ENCODE measurements around the gene IGFBP5.

The IGFBP5 gene

GRCh38 chr2:216651351-216651881 is 43.9 kb downstream of the IGFBP5 start:
- H3K4me3 ChIP-seq (ENCODE audit: low read length): no peak overlapping the region
- peaks cover 41% of the 10 kb centered on the region for H3K4me1 ChIP-seq (ENCODE audit: control insufficient read depth, insufficient read depth, low read length)
- no peak overlapping the region for H3K9ac ChIP-seq (ENCODE audit: low read length)
- DNase-seq (ENCODE audit: low read depth): peak; percentile 95
- no peaks in the 10 kb centered on the region for H3K36me3 ChIP-seq (ENCODE audit: control insufficient read depth, insufficient read depth, low read length, severe bottlenecking)
- no peaks in the 10 kb centered on the region for H3K9me3 ChIP-seq (ENCODE audit: control insufficient read depth, low read length)
- no peaks in the 10 kb centered on the region for H3K27me3 ChIP-seq (replicated peaks; ENCODE audit: control insufficient read depth, insufficient read depth, low read length)

- no peaks in the 10 kb centered on the region for H3K27me3 ChIP-seq (replicated peaks; ENCODE audit: control insufficient read depth, insufficient read depth, low read length)
- DNase-seq (ENCODE audit: low read depth): no peak
- no peak overlapping the region for H3K9ac ChIP-seq (ENCODE audit: low read length)
- no peak overlapping the region for H3K4me3 ChIP-seq (ENCODE audit: low read length)
- peaks cover 41% of the 10 kb centered on the region for H3K4me1 ChIP-seq (ENCODE audit: control insufficient read depth, insufficient read depth, low read length)
- no peaks in the 10 kb centered on the region for H3K9me3 ChIP-seq (ENCODE audit: control insufficient read depth, low read length)
- H3K36me3 ChIP-seq (ENCODE audit: control insufficient read depth, insufficient read depth, low read length, severe bottlenecking): no peaks in the 10 kb centered on the region
Observed at GRCh38 chr2:216650626-216651257, 44.6 kb downstream of the IGFBP5 start.

- Histone ChIP-seq H3K4me3 (ENCODE audit: low read length) (no peak overlapping the region), H3K9ac (ENCODE audit: low read length) (no peak overlapping the region), H3K4me1 (ENCODE audit: control insufficient read depth, insufficient read depth, low read length) (peaks cover 39% of the 10 kb centered on the region), H3K9me3 (ENCODE audit: control insufficient read depth, low read length) (no peaks in the 10 kb centered on the region), H3K27me3 (replicated peaks; ENCODE audit: control insufficient read depth, insufficient read depth, low read length) (no peaks in the 10 kb centered on the region), H3K36me3 (ENCODE audit: control insufficient read depth, insufficient read depth, low read length, severe bottlenecking) (no peaks in the 10 kb centered on the region)
- no peak for DNase-seq (ENCODE audit: low read depth)
Observed at GRCh38 chr2:216649574-216649973, 45.8 kb downstream of the IGFBP5 start.

- Histone ChIP-seq H3K27me3 (replicated peaks; ENCODE audit: control insufficient read depth, insufficient read depth, low read length) (peaks cover 3% of the 10 kb centered on the region), H3K36me3 (ENCODE audit: control insufficient read depth, insufficient read depth, low read length, severe bottlenecking) (no peaks in the 10 kb centered on the region), H3K4me1 (ENCODE audit: control insufficient read depth, insufficient read depth, low read length) (peaks cover 32% of the 10 kb centered on the region), H3K9me3 (ENCODE audit: control insufficient read depth, low read length) (no peaks in the 10 kb centered on the region), H3K9ac (ENCODE audit: low read length) (no peak overlapping the region), H3K4me3 (ENCODE audit: low read length) (no peak overlapping the region)
- peak; percentile 69 for DNase-seq (ENCODE audit: low read depth)
Observed at GRCh38 chr2:216648105-216648504, 47.2 kb downstream of the IGFBP5 start.

- peaks cover 10% of the 10 kb centered on the region for H3K27me3 ChIP-seq (replicated peaks; ENCODE audit: control insufficient read depth, insufficient read depth, low read length)
- no peaks in the 10 kb centered on the region for H3K36me3 ChIP-seq (ENCODE audit: control insufficient read depth, insufficient read depth, low read length, severe bottlenecking)
- no peak overlapping the region for H3K4me3 ChIP-seq (ENCODE audit: low read length)
- DNase-seq (ENCODE audit: low read depth): no peak
- no peak overlapping the region for H3K9ac ChIP-seq (ENCODE audit: low read length)
- H3K4me1 ChIP-seq (ENCODE audit: control insufficient read depth, insufficient read depth, low read length): peaks cover 16% of the 10 kb centered on the region
- no peaks in the 10 kb centered on the region for H3K9me3 ChIP-seq (ENCODE audit: control insufficient read depth, low read length)
Observed at GRCh38 chr2:216646116-216646515, 49.2 kb downstream of the IGFBP5 start.

GRCh38 chr2:216645636-216645950 is 49.8 kb downstream of the IGFBP5 start:
- DNase-seq (ENCODE audit: low read depth): no peak
- Histone ChIP-seq H3K9ac (ENCODE audit: low read length) (no peak overlapping the region), H3K27me3 (replicated peaks; ENCODE audit: control insufficient read depth, insufficient read depth, low read length) (peaks cover 15% of the 10 kb centered on the region), H3K4me1 (ENCODE audit: control insufficient read depth, insufficient read depth, low read length) (peaks cover 10% of the 10 kb centered on the region), H3K4me3 (ENCODE audit: low read length) (no peak overlapping the region), H3K9me3 (ENCODE audit: control insufficient read depth, low read length) (no peaks in the 10 kb centered on the region), H3K36me3 (ENCODE audit: control insufficient read depth, insufficient read depth, low read length, severe bottlenecking) (no peaks in the 10 kb centered on the region)

GRCh38 chr2:216644842-216645635 is 50.3 kb downstream of the IGFBP5 start:
- Histone ChIP-seq H3K36me3 (ENCODE audit: control insufficient read depth, insufficient read depth, low read length, severe bottlenecking) (no peaks in the 10 kb centered on the region), H3K4me3 (ENCODE audit: low read length) (no peak overlapping the region), H3K4me1 (ENCODE audit: control insufficient read depth, insufficient read depth, low read length) (peaks cover 10% of the 10 kb centered on the region), H3K9ac (ENCODE audit: low read length) (no peak overlapping the region), H3K27me3 (replicated peaks; ENCODE audit: control insufficient read depth, insufficient read depth, low read length) (peaks cover 21% of the 10 kb centered on the region), H3K9me3 (ENCODE audit: control insufficient read depth, low read length) (no peaks in the 10 kb centered on the region)
- no peak for DNase-seq (ENCODE audit: low read depth)

- no peak overlapping the region for H3K9ac ChIP-seq (ENCODE audit: low read length)
Observed at GRCh38 chr2:216643986-216644659, 51.2 kb downstream of the IGFBP5 start.

GRCh38 chr2:216637472-216637871 is 57.9 kb downstream of the IGFBP5 start:
- Histone ChIP-seq H3K9me3 (ENCODE audit: control insufficient read depth, low read length) (no peaks in the 10 kb centered on the region), H3K9ac (ENCODE audit: low read length) (no peak overlapping the region), H3K27me3 (replicated peaks; ENCODE audit: control insufficient read depth, insufficient read depth, low read length) (peaks cover 32% of the 10 kb centered on the region), H3K4me1 (ENCODE audit: control insufficient read depth, insufficient read depth, low read length) (peaks cover 23% of the 10 kb centered on the region), H3K36me3 (ENCODE audit: control insufficient read depth, insufficient read depth, low read length, severe bottlenecking) (no peaks in the 10 kb centered on the region), H3K4me3 (ENCODE audit: low read length) (no peak overlapping the region)
- DNase-seq (ENCODE audit: low read depth): no peak

More at GRCh38 chr2:216643986-216644659, 51.2 kb downstream of the IGFBP5 start:
- peaks cover 10% of the 10 kb centered on the region for H3K4me1 ChIP-seq (ENCODE audit: control insufficient read depth, insufficient read depth, low read length)
- H3K36me3 ChIP-seq (ENCODE audit: control insufficient read depth, insufficient read depth, low read length, severe bottlenecking): no peaks in the 10 kb centered on the region
- H3K27me3 ChIP-seq (replicated peaks; ENCODE audit: control insufficient read depth, insufficient read depth, low read length): peaks cover 24% of the 10 kb centered on the region
- DNase-seq (ENCODE audit: low read depth): no peak
- H3K9me3 ChIP-seq (ENCODE audit: control insufficient read depth, low read length): no peaks in the 10 kb centered on the region
- H3K4me3 ChIP-seq (ENCODE audit: low read length): no peak overlapping the region

GRCh38 chr2:216636551-216637450 is 58.5 kb downstream of the IGFBP5 start:
- H3K27me3 ChIP-seq (replicated peaks; ENCODE audit: control insufficient read depth, insufficient read depth, low read length): peaks cover 37% of the 10 kb centered on the region
- no peaks in the 10 kb centered on the region for H3K9me3 ChIP-seq (ENCODE audit: control insufficient read depth, low read length)
- peak; percentile 88 for DNase-seq (ENCODE audit: low read depth)
- no peaks in the 10 kb centered on the region for H3K36me3 ChIP-seq (ENCODE audit: control insufficient read depth, insufficient read depth, low read length, severe bottlenecking)
- H3K9ac ChIP-seq (ENCODE audit: low read length): no peak overlapping the region
- peaks cover 23% of the 10 kb centered on the region for H3K4me1 ChIP-seq (ENCODE audit: control insufficient read depth, insufficient read depth, low read length)
- H3K4me3 ChIP-seq (ENCODE audit: low read length): no peak overlapping the region
